Daoy (cell line): ENCODE results near the gene FBXL2. TPM values are rescaled to one million over a fixed set of nuclear protein-coding genes. Genes with fewer than 3 reads are reported as not detected.
"Not testable (repeated sequence)": the region's sequence is repeated elsewhere in the genome, so short reads cannot be mapped to it uniquely, and the experiment has no call there.

Experiments used
- DNase-seq: peaks from one replicate; pipeline ENCODE4 v3.0.0-alpha.2; 2015; ENCODE audit warnings: low read depth
- total RNA-seq: library from RNA; depleted of rRNA; stranded (reverse); fragments of >200 nt; shearing (Covaris generic); gene quantifications from 2 replicates; pipeline ENCODE4 v1.2.3, GENCODE V29; 2014; rRNA removed

The FBXL2 gene
- total RNA-seq, 1 experiment from 2014 or later = 2.6 TPM

- DNase-seq = no peak
Measured at GRCh38 chr3:33428734-33429133, 151.5 kb downstream of the FBXL2 start.

- not testable (repeated sequence) for DNase-seq
Measured at GRCh38 chr3:33429306-33429705, 152.1 kb downstream of the FBXL2 start.

GRCh38 chr3:33430061-33430460 lies 152.8 kb downstream of the FBXL2 start:
- DNase-seq = no peak

GRCh38 chr3:33430571-33430970 lies 153.3 kb downstream of the FBXL2 start:
- no peak for DNase-seq

- no peak for DNase-seq
Measured at GRCh38 chr3:33433843-33434242, 156.6 kb downstream of the FBXL2 start.

Other genes with a start within 250 kb of the FBXL2 start
- 22.1 and 31.6 TPM in 2 replicates for gene GLB1, start 180.3 kb upstream of the FBXL2 start, total RNA-seq
- 0.36 and 0.97 TPM in 2 replicates for gene TMPPE, start 180.3 kb upstream of the FBXL2 start, total RNA-seq
- 72.1 and 83.0 TPM in 2 replicates for gene CRTAP, start 163.4 kb upstream of the FBXL2 start, total RNA-seq
- 2.3 and 5.9 TPM in 2 replicates for gene SUSD5, start 58.6 kb upstream of the FBXL2 start, total RNA-seq
- gene UBP1, start 163.0 kb downstream of the FBXL2 start, total RNA-seq = 14.8 and 19.8 TPM in 2 replicates